Fibroblast of lung (primary cell): ENCODE measurements around the gene FGF14.

Experiments used
- EZH2 ChIP-seq: IDR thresholded peaks from 2 replicates; pipeline ENCODE4 v1.5.1; 2012; ENCODE audit warnings: low read length, control low read depth, mild to moderate bottlenecking; ENCODE audit errors: missing control alignments
- TF ChIP-seq, protein P1 (sequence below), 2 donors: IDR thresholded peaks in 1 of 2; conservative IDR thresholded peaks in 1 of 2; 1 replicate in 1 of 2; 2 replicates in 1 of 2; pipeline ENCODE4 v1.5.1; 2011 to 2012; ENCODE audit warnings: low read length in 2 of 2, control low read depth in 1 of 2, inconsistent platforms in 1 of 2, low read depth in 1 of 2, mild to moderate bottlenecking in 1 of 2

DNA sequence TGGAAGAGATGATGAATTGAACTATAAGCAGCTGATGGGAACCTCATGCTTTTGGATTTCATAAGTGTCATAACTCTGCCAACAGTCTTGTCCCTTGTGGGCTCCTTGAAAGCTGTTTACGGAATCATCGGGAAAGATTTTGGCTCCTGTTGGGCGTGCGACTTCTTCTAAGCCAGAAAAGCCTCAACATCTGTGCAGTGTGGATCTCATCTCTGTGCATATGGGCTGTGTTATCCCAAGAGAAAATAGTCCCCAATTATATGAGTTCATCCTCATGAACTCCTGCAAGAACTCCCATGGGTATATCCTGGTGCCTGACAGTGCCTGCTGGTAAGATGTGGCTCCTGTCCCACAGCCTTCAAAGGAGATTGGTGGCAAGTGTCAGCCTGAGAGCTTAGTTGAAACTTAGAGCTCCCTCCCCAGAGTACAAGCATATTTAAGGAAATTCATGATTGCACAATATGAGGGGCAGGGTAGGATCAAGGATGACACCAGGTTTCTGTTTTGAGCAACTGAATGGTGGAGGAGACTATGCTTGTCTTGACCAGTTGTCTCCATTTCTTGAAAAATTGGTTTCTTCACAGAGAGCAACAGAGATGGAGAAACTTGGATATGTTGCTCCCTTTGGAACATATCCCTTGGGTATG is 705.9 kb downstream of the FGF14 start:
- TF ChIP-seq, protein P1, sequence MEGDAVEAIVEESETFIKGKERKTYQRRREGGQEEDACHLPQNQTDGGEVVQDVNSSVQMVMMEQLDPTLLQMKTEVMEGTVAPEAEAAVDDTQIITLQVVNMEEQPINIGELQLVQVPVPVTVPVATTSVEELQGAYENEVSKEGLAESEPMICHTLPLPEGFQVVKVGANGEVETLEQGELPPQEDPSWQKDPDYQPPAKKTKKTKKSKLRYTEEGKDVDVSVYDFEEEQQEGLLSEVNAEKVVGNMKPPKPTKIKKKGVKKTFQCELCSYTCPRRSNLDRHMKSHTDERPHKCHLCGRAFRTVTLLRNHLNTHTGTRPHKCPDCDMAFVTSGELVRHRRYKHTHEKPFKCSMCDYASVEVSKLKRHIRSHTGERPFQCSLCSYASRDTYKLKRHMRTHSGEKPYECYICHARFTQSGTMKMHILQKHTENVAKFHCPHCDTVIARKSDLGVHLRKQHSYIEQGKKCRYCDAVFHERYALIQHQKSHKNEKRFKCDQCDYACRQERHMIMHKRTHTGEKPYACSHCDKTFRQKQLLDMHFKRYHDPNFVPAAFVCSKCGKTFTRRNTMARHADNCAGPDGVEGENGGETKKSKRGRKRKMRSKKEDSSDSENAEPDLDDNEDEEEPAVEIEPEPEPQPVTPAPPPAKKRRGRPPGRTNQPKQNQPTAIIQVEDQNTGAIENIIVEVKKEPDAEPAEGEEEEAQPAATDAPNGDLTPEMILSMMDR (conservative IDR thresholded peaks at IDR 0.05 in 1 of 2, IDR thresholded peaks at IDR 0.05 in 1 of 2; ENCODE audit: low read depth in 1 of 2, low read length in 2 of 2): no peak
- TF ChIP-seq EZH2: no peak
